Keratinocyte (primary cell): Measurements from ENCODE around the gene DPP7. TPM values are rescaled to one million over a fixed set of nuclear protein-coding genes. Genes with fewer than 3 reads are reported as not detected.

Experiments
- DNase-seq: peaks from one replicate; pipeline ENCODE4 v3.0.0-alpha.2; 2011; ENCODE audit warnings: low read depth, missing footprints, low spot score
- FAIRE-seq: peaks from 2 replicates; lab custom pipeline; 2011; peaks lifted over from hg19 to GRCh38; lab: Jason Lieb, UNC
- H2AFZ ChIP-seq: 2 replicates; pipeline ENCODE4 v1.6.0; 2012; ENCODE audit warnings: low read length, control low read depth, inconsistent platforms; ENCODE audit not compliant: control insufficient read depth
- H3K27ac ChIP-seq: 2 replicates; pipeline ENCODE4 v1.5.1; 2011; ENCODE audit warnings: low read length; ENCODE audit not compliant: control insufficient read depth, insufficient read depth
- H3K27me3 ChIP-seq: 3 replicates; pipeline ENCODE4 v1.6.0; 2011; ENCODE audit warnings: low read length; ENCODE audit not compliant: control insufficient read depth, insufficient read depth; ENCODE audit errors: extremely low read depth
- H3K36me3 ChIP-seq, 2 experiments: 2 replicates in 1 of 2; 3 replicates in 1 of 2; pipeline ENCODE4 v1.5.1; 2011; ENCODE audit warnings: low read length in 2 of 2, mild to moderate bottlenecking in 1 of 2; ENCODE audit not compliant: control insufficient read depth in 2 of 2, insufficient read depth in 2 of 2; ENCODE audit errors: extremely low read depth in 1 of 2
- H3K4me1 ChIP-seq: 3 replicates; pipeline ENCODE4 v1.5.1; 2011; ENCODE audit warnings: low read length; ENCODE audit not compliant: control insufficient read depth, insufficient read depth; ENCODE audit errors: extremely low read depth
- H3K4me2 ChIP-seq: 3 replicates; pipeline ENCODE4 v1.6.0; 2011; ENCODE audit warnings: low read depth, low read length; ENCODE audit not compliant: control insufficient read depth, insufficient read depth; ENCODE audit errors: extremely low read depth
- H3K4me3 ChIP-seq, 3 experiments: fragments of 200-600 bp in 1 of 3; sonication (generic) in 1 of 3; 2 replicates in 2 of 3; 3 replicates in 1 of 3; pipeline ENCODE4 v1.5.1; 2011 to 2016; ENCODE audit warnings: low read length in 3 of 3, mild to moderate bottlenecking in 3 of 3, control low read depth in 2 of 3, inconsistent platforms in 1 of 3, low read depth in 1 of 3, mixed read lengths in 1 of 3, mixed run types in 1 of 3, moderate library complexity in 1 of 3; ENCODE audit not compliant: control insufficient read depth in 2 of 3, insufficient read depth in 2 of 3; ENCODE audit errors: extremely low read depth in 1 of 3
- H3K79me2 ChIP-seq: 2 replicates; pipeline ENCODE4 v1.6.0; 2012; ENCODE audit warnings: low read length; ENCODE audit not compliant: control insufficient read depth, insufficient read depth
- H3K9ac ChIP-seq: 3 replicates; pipeline ENCODE4 v1.6.0; 2011; ENCODE audit warnings: low read length; ENCODE audit not compliant: control insufficient read depth, insufficient read depth; ENCODE audit errors: extremely low read depth
- H3K9me1 ChIP-seq: 3 replicates; pipeline ENCODE4 v1.6.0; 2011; ENCODE audit warnings: low read length; ENCODE audit not compliant: control insufficient read depth, insufficient read depth; ENCODE audit errors: extremely low read depth
- H3K9me3 ChIP-seq: 2 replicates; pipeline ENCODE4 v1.5.1; 2012; ENCODE audit warnings: low read depth, low read length; ENCODE audit not compliant: control insufficient read depth
- H4K20me1 ChIP-seq: 3 replicates; pipeline ENCODE4 v1.6.0; 2011; ENCODE audit warnings: low read length; ENCODE audit not compliant: control insufficient read depth, insufficient read depth; ENCODE audit errors: extremely low read depth
- EZH2 ChIP-seq: IDR thresholded peaks from one replicate; pipeline ENCODE4 v1.6.1; 2012; ENCODE audit warnings: inconsistent platforms, mild to moderate bottlenecking, low read length, moderate library complexity
- dilution Hi-C: fragments of 300-500 bp; cut with MboI; formaldehyde crosslinking; loops from one replicate; pipeline ENCODE4 v1.7.0; 2020; ENCODE audit warnings: low sequenced_read_pairs; ENCODE audit not compliant: extremely low pct_ligation_motif_present
- polyA plus RNA-seq, 5 experiments: library from polyadenylated mRNA; depleted of rRNA in 3 of 5; stranded (reverse) in 3 of 5; stranded (forward) in 1 of 5; unstranded in 1 of 5; fragments of >200 nt; gene quantifications; 1 replicate in 1 of 5; 2 replicates in 3 of 5; 3 replicates in 1 of 5; pipeline versions ENCODE4 v1.2.1 to v1.2.3, GENCODE V29; 2011 to 2012; ENCODE audit warnings: missing spikeins in 2 of 5, low read depth in 1 of 5, low replicate concordance in 1 of 5
- TF ChIP-seq, protein P1 (sequence below), 3 experiments: IDR thresholded peaks in 1 of 3; conservative IDR thresholded peaks in 1 of 3; optimal IDR thresholded peaks in 1 of 3; 2 replicates in 2 of 3; 3 replicates in 1 of 3; pipeline versions ENCODE3 to v1.5.1; 2011; ENCODE audit warnings: low read length in 3 of 3, mild to moderate bottlenecking in 3 of 3, moderate library complexity in 2 of 3, control low read depth in 1 of 3, inconsistent platforms in 1 of 3; ENCODE audit not compliant: insufficient read depth in 2 of 3; ENCODE audit errors: extremely low read depth in 1 of 3

DPP7 gene
- polyA plus RNA-seq, 1 donor (not counting 4 experiments of a cell fraction or from before 2014, with no cell fraction given) = 35.3 TPM

- H3K36me3 ChIP-seq = no peaks in the 10 kb centered on the region
- no peaks in the 10 kb centered on the region for H3K79me2 ChIP-seq
- no peaks in the 10 kb centered on the region for H3K9me1 ChIP-seq
- FAIRE-seq = no peak
- no peak for DNase-seq
- no peak overlapping the region for H3K9ac ChIP-seq
- dilution Hi-C loops = no loop called here
- no peak overlapping the region for H3K4me2 ChIP-seq
- H3K27me3 ChIP-seq = peaks cover 19% of the 10 kb centered on the region
- no peak overlapping the region for H3K4me3 ChIP-seq
- no peak overlapping the region for H2AFZ ChIP-seq
- no peaks in the 10 kb centered on the region for H3K9me3 ChIP-seq
- TF ChIP-seq, protein P1, sequence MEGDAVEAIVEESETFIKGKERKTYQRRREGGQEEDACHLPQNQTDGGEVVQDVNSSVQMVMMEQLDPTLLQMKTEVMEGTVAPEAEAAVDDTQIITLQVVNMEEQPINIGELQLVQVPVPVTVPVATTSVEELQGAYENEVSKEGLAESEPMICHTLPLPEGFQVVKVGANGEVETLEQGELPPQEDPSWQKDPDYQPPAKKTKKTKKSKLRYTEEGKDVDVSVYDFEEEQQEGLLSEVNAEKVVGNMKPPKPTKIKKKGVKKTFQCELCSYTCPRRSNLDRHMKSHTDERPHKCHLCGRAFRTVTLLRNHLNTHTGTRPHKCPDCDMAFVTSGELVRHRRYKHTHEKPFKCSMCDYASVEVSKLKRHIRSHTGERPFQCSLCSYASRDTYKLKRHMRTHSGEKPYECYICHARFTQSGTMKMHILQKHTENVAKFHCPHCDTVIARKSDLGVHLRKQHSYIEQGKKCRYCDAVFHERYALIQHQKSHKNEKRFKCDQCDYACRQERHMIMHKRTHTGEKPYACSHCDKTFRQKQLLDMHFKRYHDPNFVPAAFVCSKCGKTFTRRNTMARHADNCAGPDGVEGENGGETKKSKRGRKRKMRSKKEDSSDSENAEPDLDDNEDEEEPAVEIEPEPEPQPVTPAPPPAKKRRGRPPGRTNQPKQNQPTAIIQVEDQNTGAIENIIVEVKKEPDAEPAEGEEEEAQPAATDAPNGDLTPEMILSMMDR (optimal IDR thresholded peaks at IDR 0.05 in 1 of 3, IDR thresholded peaks at IDR 0.05 in 1 of 3, conservative IDR thresholded peaks at IDR 0.05 in 1 of 3; ENCODE audit: extremely low read depth in 1 of 3, insufficient read depth in 2 of 3, low read length in 3 of 3) = no peak
- no peak for TF ChIP-seq EZH2
- H4K20me1 ChIP-seq = no peaks in the 10 kb centered on the region
- no peaks in the 10 kb centered on the region for H3K4me1 ChIP-seq
- no peak overlapping the region for H3K27ac ChIP-seq
Observed at GRCh38 chr9:137146527-137146918, 32.0 kb upstream of the DPP7 start.

DNA sequence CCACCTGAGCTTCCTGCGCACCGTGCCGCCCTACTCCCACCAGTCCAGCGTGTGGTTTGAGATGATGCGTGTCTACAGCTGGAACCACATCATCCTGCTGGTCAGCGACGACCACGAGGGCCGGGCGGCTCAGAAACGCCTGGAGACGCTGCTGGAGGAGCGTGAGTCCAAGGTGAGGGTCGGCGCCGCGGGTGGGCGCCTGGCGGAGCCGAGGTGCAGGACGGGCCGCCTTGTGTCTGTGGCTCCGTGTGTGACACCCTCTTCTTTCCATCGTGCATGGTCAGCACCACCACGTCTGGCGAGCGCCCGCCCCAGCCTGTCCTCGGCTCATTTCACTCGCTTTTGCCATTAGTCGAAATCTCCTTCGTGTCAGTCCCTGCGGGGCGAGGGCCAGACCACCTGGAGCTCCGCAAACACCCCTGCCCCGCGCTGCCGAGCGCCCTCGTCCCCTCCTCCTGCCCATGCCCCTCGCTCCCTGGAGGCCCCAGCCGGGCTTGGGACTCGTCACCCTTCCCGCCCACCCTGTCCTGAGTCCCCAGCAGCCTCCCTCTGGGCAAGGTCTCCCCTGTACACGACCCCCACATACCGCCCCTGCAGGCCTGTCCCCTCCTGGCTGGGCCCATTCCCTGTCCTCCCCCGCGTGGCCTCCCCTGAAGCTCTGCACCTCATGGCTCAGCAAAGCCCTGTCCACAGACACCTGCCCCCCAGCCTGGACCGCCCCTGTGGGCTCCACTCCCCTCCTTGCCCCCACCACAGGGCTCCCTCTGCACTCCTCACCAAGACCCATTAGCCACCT is 31.4 kb upstream of the DPP7 start:
- Histone ChIP-seq H3K79me2 (no peaks in the 10 kb centered on the region), H3K36me3 (no peaks in the 10 kb centered on the region), H2AFZ (no peak overlapping the region), H4K20me1 (no peaks in the 10 kb centered on the region), H3K9me1 (no peaks in the 10 kb centered on the region), H3K9ac (no peak overlapping the region), H3K4me1 (no peaks in the 10 kb centered on the region), H3K4me3 (no peak overlapping the region), H3K9me3 (no peaks in the 10 kb centered on the region), H3K27me3 (peaks cover 25% of the 10 kb centered on the region), H3K27ac (no peak overlapping the region), H3K4me2 (no peak overlapping the region)
- FAIRE-seq (no peak), DNase-seq (no peak)
- TF ChIP-seq, protein P1 (optimal IDR thresholded peaks at IDR 0.05 in 1 of 3, IDR thresholded peaks at IDR 0.05 in 1 of 3, conservative IDR thresholded peaks at IDR 0.05 in 1 of 3; ENCODE audit: extremely low read depth in 1 of 3, insufficient read depth in 2 of 3, low read length in 3 of 3) = no peak
- no peak for TF ChIP-seq EZH2
- dilution Hi-C loops = no loop called here
